ENCODE measurements around the gene AAK1.
"Not testable (repeated sequence)": the region's sequence is repeated elsewhere in the genome, so short reads cannot be mapped to it uniquely, and the experiment has no call there.

The AAK1 gene

GRCh38 chr2:69592511-69592910 lies 51.0 kb downstream of the AAK1 start:
- DNase-seq, result no peak

DNA sequence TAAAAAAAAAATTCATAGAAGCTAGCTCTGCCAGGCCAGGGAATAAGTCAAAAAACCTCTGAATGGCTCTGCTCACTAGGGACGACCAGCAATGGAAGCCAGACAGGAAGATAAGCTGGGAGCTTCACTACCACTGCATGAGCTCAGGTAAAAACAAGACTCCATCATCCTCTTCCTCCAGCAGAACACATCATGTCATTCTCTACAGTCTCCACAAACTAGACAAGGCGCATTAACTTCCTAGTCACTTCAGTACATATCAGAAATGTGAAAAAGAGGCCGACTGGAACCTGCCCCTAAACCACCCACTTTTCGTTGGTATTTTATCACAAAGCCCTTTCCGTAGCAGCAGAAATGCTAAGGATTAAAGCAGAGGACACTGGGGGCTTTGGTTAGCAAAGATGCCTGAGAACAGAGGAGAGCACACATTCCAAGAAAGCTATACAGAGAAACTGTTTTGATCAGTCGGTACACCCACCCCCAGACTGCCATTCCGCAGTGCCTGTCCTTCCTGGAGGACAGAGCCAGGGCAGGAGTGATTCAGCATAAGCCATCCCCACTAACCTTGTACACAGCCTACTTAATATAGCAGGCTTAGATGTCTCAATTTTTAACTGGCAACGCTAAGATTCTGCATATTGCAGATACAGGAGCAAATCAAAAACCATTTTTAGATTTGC lies 53.4 kb downstream of the AAK1 start:
- no peak for DNase-seq

DNA sequence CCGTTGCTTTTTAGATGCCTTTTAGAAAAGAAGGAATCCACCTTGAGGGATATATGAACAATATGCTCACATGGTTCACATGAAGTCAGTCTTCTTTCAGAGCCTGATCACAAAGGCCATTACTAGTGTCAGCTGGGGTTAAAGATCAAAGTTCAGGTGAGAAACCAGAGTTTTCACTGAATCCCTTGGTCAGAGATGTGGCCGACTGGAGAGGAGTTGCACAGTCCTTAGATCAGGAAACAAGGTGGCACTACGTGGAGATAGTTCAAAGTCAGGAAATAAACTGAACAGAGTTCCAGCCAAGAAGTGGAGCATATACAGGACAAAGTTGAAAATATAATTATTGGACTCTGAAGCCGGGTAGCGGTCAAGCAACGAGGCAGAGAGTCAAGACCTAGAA lies 54.6 kb downstream of the AAK1 start:
- DNase-seq, result no peak

- DNase-seq, result no peak
Measured at GRCh38 chr2:69588403-69588802, 55.1 kb downstream of the AAK1 start.

DNA sequence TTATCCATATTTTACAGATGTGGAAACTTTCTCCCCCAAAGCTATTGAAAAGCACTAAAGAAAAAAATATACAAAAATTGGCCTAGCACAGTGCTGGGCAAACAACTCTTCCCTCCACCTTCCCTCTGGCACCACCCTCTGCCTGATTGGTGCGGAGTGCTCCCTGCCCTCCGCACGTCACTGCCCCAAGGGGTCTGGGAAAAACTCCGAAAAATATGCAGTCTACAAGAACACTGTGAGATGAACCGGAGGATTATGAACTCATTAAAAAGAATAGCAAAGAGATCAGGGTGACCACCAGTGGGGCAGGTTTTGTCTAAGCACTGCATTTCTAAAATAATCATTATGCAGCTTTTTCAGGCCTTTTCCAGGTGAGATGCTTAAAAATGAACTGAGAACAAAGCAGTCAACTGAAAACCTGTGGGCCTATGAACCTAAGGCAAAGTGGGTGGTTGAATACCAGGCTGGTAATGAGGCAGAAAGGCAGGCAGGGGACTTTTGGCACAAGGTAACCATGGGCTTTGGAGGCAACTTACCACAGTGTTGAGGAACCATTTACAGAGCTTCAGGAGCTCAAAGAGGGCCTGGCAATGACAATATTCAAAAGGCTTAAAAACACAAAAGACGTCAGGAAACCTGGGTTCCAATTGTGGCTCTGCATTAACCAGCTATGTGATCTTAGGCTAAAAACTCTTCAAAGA lies 57.5 kb downstream of the AAK1 start:
- no peak for DNase-seq

- DNase-seq, result no peak
Measured at GRCh38 chr2:69584127-69584889, 59.2 kb downstream of the AAK1 start.

DNA sequence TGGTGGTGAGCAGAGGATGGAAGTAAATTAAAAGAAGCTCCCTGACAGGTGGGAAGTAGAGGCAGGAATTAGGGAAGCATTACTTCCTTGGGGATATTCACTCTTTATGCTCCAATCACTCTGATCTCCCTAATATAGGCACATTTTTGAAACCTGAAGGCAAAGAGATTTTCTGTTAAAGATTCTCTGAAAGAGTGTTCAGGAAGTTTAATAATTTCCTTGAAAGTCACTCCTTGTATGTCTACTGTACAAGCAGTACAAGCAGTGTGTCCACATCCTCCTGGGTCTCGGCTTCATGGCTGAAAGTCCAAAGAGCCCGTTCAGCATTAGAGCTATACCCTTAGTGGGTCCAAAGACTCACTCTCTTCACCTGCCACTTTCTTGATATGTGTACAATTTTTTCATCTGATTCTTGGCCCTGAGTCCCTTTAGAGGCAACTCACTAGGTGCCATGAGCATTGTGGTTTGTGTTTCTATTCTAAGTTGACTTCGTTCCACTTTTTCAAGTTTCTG lies 60.2 kb downstream of the AAK1 start:
- no peak for DNase-seq

- DNase-seq, result no peak
Measured at GRCh38 chr2:69582582-69583176, 60.9 kb downstream of the AAK1 start.

DNA sequence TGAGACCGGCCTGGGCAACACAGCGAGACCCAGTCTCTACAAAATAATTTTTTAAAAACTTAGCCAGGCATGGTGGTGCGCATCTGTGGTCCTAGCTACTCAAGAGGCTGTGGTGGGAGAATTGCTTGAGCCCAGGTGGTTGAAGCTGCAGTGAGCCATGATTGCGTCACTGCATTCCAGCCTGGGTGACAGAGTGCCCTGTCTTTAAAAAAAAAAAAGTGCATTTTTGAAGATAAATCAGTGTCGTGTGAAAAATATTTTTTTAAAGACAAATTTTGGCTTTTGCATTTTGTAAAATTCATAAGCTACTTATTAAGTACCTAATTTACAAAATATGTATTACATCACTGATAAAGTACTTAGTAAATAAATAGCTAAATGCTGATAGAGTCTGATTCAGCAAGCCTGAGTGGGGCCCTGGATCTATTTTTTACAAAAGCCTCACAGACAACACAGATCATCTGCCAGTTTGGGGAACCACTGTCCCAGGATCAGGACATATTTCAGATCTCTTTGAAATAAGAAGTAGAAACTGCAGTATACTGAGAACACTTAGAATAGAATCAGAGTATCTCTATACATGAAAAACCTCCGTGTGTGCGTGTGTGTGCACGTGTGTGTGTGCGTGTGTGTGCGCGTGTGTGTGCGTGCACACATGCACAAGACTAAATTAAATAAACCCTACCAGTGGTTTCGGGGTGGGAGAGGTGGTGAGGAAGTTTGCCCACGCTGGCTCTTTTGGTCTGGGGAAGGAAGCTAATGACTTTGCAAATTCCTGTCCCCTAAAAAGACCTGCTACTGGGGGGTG lies 61.6 kb downstream of the AAK1 start:
- DNase-seq, result no peak

- no peak for DNase-seq
Measured at GRCh38 chr2:69580486-69580885, 63.1 kb downstream of the AAK1 start.

GRCh38 chr2:69579536-69579935 lies 64.0 kb downstream of the AAK1 start:
- DNase-seq, result no peak

GRCh38 chr2:69578198-69578540 lies 65.4 kb downstream of the AAK1 start:
- DNase-seq, result no peak

GRCh38 chr2:69577467-69578197 lies 65.9 kb downstream of the AAK1 start:
- no peak for DNase-seq

- DNase-seq, result no peak
Measured at GRCh38 chr2:69576880-69577279, 66.7 kb downstream of the AAK1 start.

- DNase-seq, result no peak
Measured at GRCh38 chr2:69575926-69576325, 67.6 kb downstream of the AAK1 start.

- DNase-seq, result not testable (repeated sequence)
Measured at GRCh38 chr2:69575371-69575770, 68.2 kb downstream of the AAK1 start.

DNA sequence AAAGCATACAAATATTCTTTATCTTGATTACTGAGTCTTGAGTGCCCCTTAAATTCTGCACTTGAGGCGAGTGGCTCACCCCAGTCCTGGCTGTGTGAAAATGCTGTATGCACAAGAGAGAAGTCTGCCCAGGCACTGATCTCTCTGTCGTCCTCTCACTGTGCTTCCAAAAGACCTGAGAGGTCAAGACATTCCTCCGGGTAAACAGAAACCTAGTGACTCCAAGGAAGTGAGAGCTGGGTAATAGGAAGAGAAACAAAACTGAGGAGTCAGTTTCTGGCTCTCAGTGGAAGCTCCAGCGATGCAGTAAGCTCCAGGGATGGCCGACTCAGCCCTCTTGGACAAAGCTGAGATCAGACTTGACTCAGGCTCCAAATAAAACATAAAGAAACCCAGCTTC lies 70.9 kb downstream of the AAK1 start:
- no peak for DNase-seq

DNA sequence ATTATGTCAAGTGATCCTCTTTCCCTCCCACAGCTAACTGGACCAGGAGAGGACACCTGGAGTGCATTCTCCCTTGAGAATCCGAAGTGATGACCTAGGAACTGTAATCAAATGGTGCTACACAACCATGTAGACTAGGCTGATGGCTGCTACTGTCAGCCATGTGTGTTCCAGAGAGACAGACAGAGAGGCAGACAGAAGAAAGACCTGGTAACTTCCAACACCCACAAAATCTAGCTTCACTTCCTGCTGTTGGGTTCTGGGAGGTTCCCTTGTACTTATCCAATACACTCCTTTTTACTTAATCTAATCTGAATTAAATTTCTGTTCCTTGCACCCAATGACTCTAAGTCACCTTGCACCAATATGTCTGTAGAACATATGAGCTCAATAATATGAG lies 72.3 kb downstream of the AAK1 start:
- no peak for DNase-seq

GRCh38 chr2:69570474-69570873 lies 73.1 kb downstream of the AAK1 start:
- DNase-seq, result no peak

GRCh38 chr2:69567909-69568300 lies 75.6 kb downstream of the AAK1 start:
- DNase-seq, result no peak

GRCh38 chr2:69567157-69567908 lies 76.2 kb downstream of the AAK1 start:
- no peak for DNase-seq

All from activated CD8-positive, alpha-beta memory T cell treated with anti-CD3 and anti-CD28 coated beads, Interleukin-2, amount 50 U/mL, for 4 hours (primary cell).